ACC112 (cell line): ENCODE data around the gene TNFRSF21.
"Not testable (repeated sequence)": the region's sequence is repeated elsewhere in the genome, so short reads cannot be mapped to it uniquely, and the experiment has no call there.

Source experiments
- H2AFZ ChIP-seq: fragments of 200-600 bp; sonication (generic); one replicate; pipeline ENCODE4 v1.6.0; 2017; ENCODE audit warnings: antibody characterized with exemption, low read length; ENCODE audit not compliant: unreplicated experiment
- H3K27ac ChIP-seq: fragments of 200-600 bp; sonication (generic); 2 replicates; pipeline ENCODE4 v1.5.1; 2014; ENCODE audit warnings: low read depth, mild to moderate bottlenecking, antibody characterized with exemption, low read length, moderate library complexity
- H3K27me3 ChIP-seq: fragments of 200-600 bp; sonication (generic); 2 replicates; pipeline ENCODE4 v1.6.1; 2014; ENCODE audit warnings: mild to moderate bottlenecking, antibody characterized with exemption, low read length, moderate library complexity, mixed read lengths; ENCODE audit not compliant: insufficient read depth
- H3K36me3 ChIP-seq: fragments of 200-600 bp; sonication (generic); 2 replicates; pipeline ENCODE4 v1.6.1; 2016; ENCODE audit warnings: mild to moderate bottlenecking, antibody characterized with exemption, low read length, moderate library complexity, mixed read lengths; ENCODE audit not compliant: insufficient read depth
- H3K4me1 ChIP-seq: fragments of 200-600 bp; sonication (generic); one replicate; pipeline ENCODE4 v1.6.1; 2016; ENCODE audit warnings: low read length, mixed read lengths; ENCODE audit not compliant: insufficient read depth, unreplicated experiment, control insufficient read depth
- H3K4me3 ChIP-seq: fragments of 200-600 bp; sonication (generic); 2 replicates; pipeline ENCODE4 v1.5.1; 2014; ENCODE audit warnings: mild to moderate bottlenecking, low read depth, low read length
- H3K79me2 ChIP-seq: fragments of 200-600 bp; sonication (generic); one replicate; pipeline ENCODE4 v1.6.0; 2016; ENCODE audit warnings: low read length; ENCODE audit not compliant: control insufficient read depth, unreplicated experiment, insufficient read depth

Gene TNFRSF21

DNA sequence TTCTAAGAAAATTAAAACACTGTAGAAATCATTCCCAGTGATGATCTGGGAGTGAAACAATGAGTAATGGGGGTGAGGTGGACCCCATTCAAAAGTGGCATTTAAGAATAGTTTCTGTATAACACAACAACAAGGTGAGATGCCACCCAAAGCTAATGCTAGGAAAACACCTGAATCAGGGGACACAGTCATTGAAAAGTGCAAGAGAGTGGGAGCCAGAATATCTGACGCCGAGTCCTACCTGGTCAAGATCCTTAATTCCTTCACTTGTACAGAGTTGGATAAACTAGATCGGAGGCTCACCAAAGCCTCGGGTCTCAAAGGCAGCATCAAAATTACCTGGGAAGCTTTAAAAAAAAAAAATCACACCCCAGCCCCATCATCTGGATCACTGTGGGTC is 17.7 kb downstream of the TNFRSF21 start:
- H3K36me3 ChIP-seq = peaks cover 7% of the 10 kb centered on the region; the same call in 1 of the 2 replicates
- H3K27me3 ChIP-seq = no peaks in the 10 kb centered on the region
- no peak overlapping the region for H3K27ac ChIP-seq
- H2AFZ ChIP-seq = no peak overlapping the region
- H3K4me3 ChIP-seq = no peak overlapping the region
- peaks cover 34% of the 10 kb centered on the region for H3K79me2 ChIP-seq
- H3K4me1 ChIP-seq = peaks cover 7% of the 10 kb centered on the region

GRCh38 chr6:47290124-47290834 is 19.4 kb downstream of the TNFRSF21 start:
- Histone ChIP-seq H3K79me2 (peaks cover 26% of the 10 kb centered on the region), H3K36me3 (peaks cover 12% of the 10 kb centered on the region; the same call in 1 of the 2 replicates), H3K27ac (no peak overlapping the region), H3K27me3 (no peaks in the 10 kb centered on the region), H3K4me1 (peaks cover 7% of the 10 kb centered on the region), H2AFZ (no peak overlapping the region), H3K4me3 (no peak overlapping the region)

DNA sequence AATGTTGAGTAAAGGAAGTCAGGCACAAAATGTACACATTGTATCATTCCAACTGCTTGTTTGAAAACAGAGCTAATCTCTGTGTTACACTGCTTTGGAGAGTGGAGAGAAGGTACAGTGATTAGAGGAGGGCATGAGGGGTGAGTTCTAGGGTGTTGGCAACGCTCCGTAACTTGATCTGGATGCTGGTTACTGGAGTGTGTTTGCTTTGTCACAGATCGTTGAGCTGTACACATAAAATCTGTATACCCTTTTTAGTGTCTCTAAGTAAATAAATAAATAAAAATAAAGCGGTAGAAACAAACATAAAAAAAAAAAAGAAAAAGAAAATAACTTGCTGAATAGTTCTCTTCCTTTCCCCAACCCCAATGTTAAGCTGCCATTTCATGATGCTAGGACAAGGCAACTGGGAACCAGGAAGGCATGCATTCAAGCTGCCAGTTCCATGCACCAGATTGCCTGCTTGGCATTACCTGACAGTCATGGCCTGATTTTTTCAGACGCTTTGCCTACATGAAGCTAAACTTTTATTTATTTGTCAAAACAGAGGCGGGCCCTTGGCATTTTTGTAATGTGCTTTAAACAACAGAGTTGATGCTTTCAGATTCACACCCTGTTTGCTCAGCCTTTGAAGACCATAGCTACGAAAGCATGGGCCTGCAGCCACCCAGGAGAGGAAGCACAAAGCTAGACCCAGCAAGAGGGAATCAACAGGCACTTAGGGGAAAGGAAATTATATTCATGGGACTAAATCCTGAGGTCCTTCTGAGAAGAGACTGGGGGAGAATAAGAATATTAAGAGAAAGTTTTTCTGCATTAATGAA is 21.2 kb downstream of the TNFRSF21 start:
- H3K27me3 ChIP-seq = no peaks in the 10 kb centered on the region
- peaks cover 12% of the 10 kb centered on the region; the same call in 1 of the 2 replicates for H3K36me3 ChIP-seq
- no peak overlapping the region for H3K4me3 ChIP-seq
- H3K79me2 ChIP-seq = peaks cover 12% of the 10 kb centered on the region
- H2AFZ ChIP-seq = no peak overlapping the region
- H3K27ac ChIP-seq = no peak overlapping the region
- peaks cover 7% of the 10 kb centered on the region for H3K4me1 ChIP-seq

- H3K4me3 ChIP-seq = no peak overlapping the region
- no peak overlapping the region for H2AFZ ChIP-seq
- no peak overlapping the region for H3K27ac ChIP-seq
- H3K4me1 ChIP-seq = no peaks in the 10 kb centered on the region
- no peaks in the 10 kb centered on the region for H3K27me3 ChIP-seq
- peaks cover 12% of the 10 kb centered on the region; the same call in 1 of the 2 replicates for H3K36me3 ChIP-seq
- peaks cover 12% of the 10 kb centered on the region for H3K79me2 ChIP-seq
Measured at GRCh38 chr6:47286301-47286700, 23.4 kb downstream of the TNFRSF21 start.

DNA sequence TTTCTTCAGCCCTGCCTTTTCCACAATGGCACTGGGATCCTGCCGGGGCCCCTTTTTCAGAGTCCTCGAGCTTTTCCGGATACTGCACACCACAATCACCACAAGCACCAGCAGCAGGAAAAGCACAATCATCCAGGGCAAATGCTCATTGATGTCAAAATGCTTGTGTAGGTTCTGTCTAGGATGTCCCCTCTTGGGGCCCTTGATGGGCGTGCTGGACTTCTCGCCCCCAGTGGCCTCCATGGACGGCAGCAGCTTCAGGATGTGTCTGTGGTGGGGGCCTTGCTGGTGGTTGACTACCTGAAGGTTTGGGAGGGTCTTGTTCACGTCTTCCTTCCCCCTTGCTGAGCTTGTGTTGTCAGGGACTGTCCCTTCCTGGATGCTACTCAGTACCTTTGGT is 25.7 kb downstream of the TNFRSF21 start:
- Histone ChIP-seq H3K79me2 (peaks cover 2% of the 10 kb centered on the region), H3K4me3 (no peak overlapping the region), H3K36me3 (peaks cover 5% of the 10 kb centered on the region; the same call in 1 of the 2 replicates), H3K27me3 (no peaks in the 10 kb centered on the region), H3K4me1 (peaks cover 14% of the 10 kb centered on the region), H2AFZ (no peak overlapping the region), H3K27ac (no peak overlapping the region)

DNA sequence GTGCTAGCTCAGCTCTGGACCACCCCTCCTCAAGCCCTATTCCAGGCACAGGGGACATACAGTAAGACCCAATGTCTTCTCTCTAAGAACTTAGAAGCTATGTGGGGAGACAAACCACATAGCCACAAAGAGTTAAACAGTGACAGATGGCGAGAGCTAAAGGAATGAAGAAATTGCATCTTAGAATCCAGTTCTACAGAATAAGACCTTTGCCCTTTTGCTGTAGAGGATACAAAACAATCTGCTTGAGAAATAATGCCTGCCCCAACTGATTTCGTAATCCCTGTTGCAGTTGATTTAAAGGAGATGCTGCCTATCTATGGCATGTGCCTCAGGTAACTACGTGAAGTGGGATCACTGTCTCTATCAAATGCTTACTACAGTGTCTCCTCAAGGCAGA is 31.2 kb downstream of the TNFRSF21 start:
- H2AFZ ChIP-seq = no peak overlapping the region
- H3K27me3 ChIP-seq = no peaks in the 10 kb centered on the region
- H3K27ac ChIP-seq = no peak overlapping the region
- H3K4me1 ChIP-seq = peaks cover 23% of the 10 kb centered on the region
- no peak overlapping the region for H3K4me3 ChIP-seq
- no peaks in the 10 kb centered on the region for H3K36me3 ChIP-seq
- H3K79me2 ChIP-seq = no peaks in the 10 kb centered on the region

DNA sequence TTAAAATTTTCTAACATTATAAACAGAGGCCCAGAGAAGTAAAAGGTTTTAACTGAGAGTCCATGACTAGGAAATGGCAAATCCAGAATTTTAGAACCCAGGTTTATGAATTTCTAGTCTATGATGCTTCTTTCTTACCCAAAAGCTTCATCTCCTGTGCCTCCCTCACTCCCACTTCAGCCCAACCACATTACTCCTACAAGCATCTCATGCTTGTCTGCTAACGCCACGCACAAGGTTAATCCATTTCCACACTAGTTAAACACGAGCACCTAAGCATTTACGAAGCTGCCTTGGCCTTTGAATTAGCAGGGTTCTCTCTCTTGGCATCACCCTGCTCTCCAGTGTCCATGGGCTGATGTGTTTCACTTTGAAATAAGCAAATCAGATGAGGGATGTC is 32.0 kb downstream of the TNFRSF21 start:
- no peak overlapping the region for H2AFZ ChIP-seq
- H3K79me2 ChIP-seq = no peaks in the 10 kb centered on the region
- no peak overlapping the region for H3K27ac ChIP-seq
- no peaks in the 10 kb centered on the region for H3K27me3 ChIP-seq
- H3K36me3 ChIP-seq = no peaks in the 10 kb centered on the region
- peaks cover 23% of the 10 kb centered on the region for H3K4me1 ChIP-seq
- H3K4me3 ChIP-seq = no peak overlapping the region

DNA sequence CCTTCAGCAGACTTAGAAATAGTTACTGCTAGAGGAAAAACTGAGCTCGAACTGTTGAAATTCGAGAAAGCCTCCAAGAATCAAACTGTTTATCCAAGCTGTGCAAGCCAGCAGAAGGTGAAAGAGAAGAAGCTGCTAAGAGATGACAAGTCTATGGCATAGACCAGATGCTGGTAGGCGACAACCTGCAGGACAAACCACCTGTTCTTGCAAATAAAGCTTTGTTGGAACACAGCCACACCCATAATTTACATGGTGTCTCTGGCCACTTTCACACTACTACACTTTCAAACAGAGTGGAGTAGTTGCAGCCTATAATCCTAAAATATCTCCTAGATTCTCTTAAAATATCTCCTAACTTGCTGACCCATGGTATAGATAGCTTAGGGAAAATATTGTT is 33.3 kb downstream of the TNFRSF21 start:
- H3K4me3 ChIP-seq = no peak overlapping the region
- H3K27ac ChIP-seq = no peak overlapping the region
- H3K36me3 ChIP-seq = no peaks in the 10 kb centered on the region
- H3K27me3 ChIP-seq = no peaks in the 10 kb centered on the region
- peaks cover 23% of the 10 kb centered on the region for H3K4me1 ChIP-seq
- no peak overlapping the region for H2AFZ ChIP-seq
- H3K79me2 ChIP-seq = no peaks in the 10 kb centered on the region

DNA sequence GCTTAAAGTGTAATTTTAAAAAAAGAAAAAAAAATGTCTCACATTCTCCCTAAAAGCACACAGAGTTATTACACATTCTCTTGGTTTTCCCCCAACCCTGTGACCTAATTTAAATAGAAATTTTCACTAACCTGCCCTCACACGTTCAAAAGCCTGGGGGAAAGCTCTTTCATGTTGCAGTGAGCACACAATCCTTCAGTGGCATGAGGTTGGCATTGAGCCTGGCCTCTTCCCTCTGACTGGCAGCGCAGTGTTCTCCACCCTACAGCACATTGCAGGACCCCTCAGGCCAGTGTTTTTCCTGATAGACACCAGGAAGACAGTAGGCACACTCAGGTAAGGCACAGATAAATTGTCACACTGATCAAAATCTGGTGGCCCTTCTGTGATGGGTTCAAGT is 34.1 kb downstream of the TNFRSF21 start:
- Histone ChIP-seq H3K79me2 (no peaks in the 10 kb centered on the region), H2AFZ (no peak overlapping the region), H3K36me3 (no peaks in the 10 kb centered on the region), H3K4me1 (peaks cover 19% of the 10 kb centered on the region), H3K27ac (no peak overlapping the region), H3K4me3 (no peak overlapping the region), H3K27me3 (no peaks in the 10 kb centered on the region)

DNA sequence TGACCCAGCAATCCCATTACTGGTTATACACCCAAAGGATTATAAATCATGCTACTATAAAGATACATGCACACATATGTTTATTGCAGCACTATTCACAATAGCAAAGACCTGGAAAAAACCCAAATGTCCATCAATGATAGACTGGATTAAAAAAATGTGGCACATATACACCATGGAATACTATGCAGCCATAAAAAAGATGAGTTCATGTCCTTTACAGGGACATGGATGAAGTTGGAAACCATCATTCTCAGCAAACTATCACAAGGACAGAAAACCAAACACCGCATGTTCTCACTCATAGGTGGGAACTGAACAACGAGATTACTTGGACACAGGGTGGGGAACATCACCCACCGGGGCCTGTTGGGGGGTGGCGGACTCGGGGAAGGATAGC is 34.6 kb downstream of the TNFRSF21 start:
- H3K27ac ChIP-seq, H2AFZ ChIP-seq, H3K4me3 ChIP-seq, H3K36me3 ChIP-seq, H3K79me2 ChIP-seq, H3K27me3 ChIP-seq: not testable (repeated sequence)
- H3K4me1 ChIP-seq = peaks cover 14% of the 10 kb centered on the region
